HepG2 (cell line): ENCODE results near the gene MIB2. TPM values are rescaled to one million over a fixed set of nuclear protein-coding genes. Genes with fewer than 3 reads are reported as not detected.

Experiments used
- BHLHE40 ChIP-seq: IDR thresholded peaks from 2 replicates; pipeline ENCODE4 v1.6.1; 2011; ENCODE audit warnings: low read length, improper control_type of control experiment
- DMAP1 ChIP-seq: IDR thresholded peaks from 2 replicates; pipeline ENCODE4 v1.6.1; 2016
- HNRNPK ChIP-seq: fragments of 200-400 bp; formaldehyde crosslinking; IDR thresholded peaks from 2 replicates; pipeline ENCODE4 v1.6.1; 2018; ENCODE audit warnings: low read length, low read depth, moderate library complexity, mild to moderate bottlenecking; ENCODE audit not compliant: poor library complexity, severe bottlenecking
- HOMEZ ChIP-seq: IDR thresholded peaks from 2 replicates; pipeline ENCODE4 v1.6.1; 2016; ENCODE audit warnings: low read depth
- NFRKB ChIP-seq: fragments of 450-650 bp; IDR thresholded peaks from 2 replicates; pipeline ENCODE4 v1.6.1; 2017
- NR0B2 ChIP-seq: sonication (generic); formaldehyde crosslinking; IDR thresholded peaks from 2 replicates; pipeline ENCODE4 v1.4.0; 2020; ENCODE audit warnings: mild to moderate bottlenecking, missing genetic modification reagents
- NR2F1 ChIP-seq, 2 experiments: fragments of 450-650 bp in 1 of 2; formaldehyde crosslinking in 1 of 2; IDR thresholded peaks; 2 replicates each; pipeline versions ENCODE4 v1.5.0 to v1.6.1; 2016 to 2020; ENCODE audit warnings: mild to moderate bottlenecking in 1 of 2, missing compliant biosample characterization in 1 of 2, missing genetic modification reagents in 1 of 2, moderate library complexity in 1 of 2
- NR2F6 ChIP-seq, 2 experiments: IDR thresholded peaks; 2 replicates each; pipeline ENCODE4 v1.6.1; 2016; ENCODE audit warnings: antibody characterized with exemption in 1 of 2, mild to moderate bottlenecking in 1 of 2
- REPIN1 ChIP-seq: sonication (generic); formaldehyde crosslinking; IDR thresholded peaks from 2 replicates; pipeline ENCODE4 v1.8.0; 2022; ENCODE audit warnings: missing genetic modification reagents, low read depth, mild to moderate bottlenecking, borderline replicate concordance
- TAF1 ChIP-seq: sonication (generic); formaldehyde crosslinking; IDR thresholded peaks from 2 replicates; pipeline ENCODE4 v1.4.0; 2020; ENCODE audit warnings: missing genetic modification reagents
- TIGD3 ChIP-seq: sonication (generic); formaldehyde crosslinking; IDR thresholded peaks from 2 replicates; pipeline ENCODE4 v1.5.1; 2020; ENCODE audit warnings: mild to moderate bottlenecking, missing genetic modification reagents, borderline replicate concordance
- TSC22D2 ChIP-seq: sonication (generic); formaldehyde crosslinking; IDR thresholded peaks from 2 replicates; pipeline ENCODE4 v1.5.1; 2020; ENCODE audit warnings: missing genetic modification reagents, mild to moderate bottlenecking, borderline replicate concordance
- ZFP62 ChIP-seq: sonication (generic); formaldehyde crosslinking; IDR thresholded peaks from 2 replicates; pipeline ENCODE4 v1.4.0; 2020; ENCODE audit warnings: missing genetic modification reagents
- ZNF121 ChIP-seq: sonication (generic); formaldehyde crosslinking; IDR thresholded peaks from 2 replicates; pipeline ENCODE4 v1.5.0; 2020; ENCODE audit warnings: mild to moderate bottlenecking, missing genetic modification reagents
- ZNF160 ChIP-seq: sonication (generic); formaldehyde crosslinking; IDR thresholded peaks from 2 replicates; pipeline ENCODE4 v1.8.0; 2022; ENCODE audit warnings: mild to moderate bottlenecking, inconsistent platforms, missing genetic modification reagents
- ZNF407 ChIP-seq: sonication (generic); formaldehyde crosslinking; IDR thresholded peaks from one replicate; pipeline ENCODE4 v1.5.1; 2020; ENCODE audit warnings: mild to moderate bottlenecking, missing genetic modification reagents; ENCODE audit errors: not compliant biosample characterization
- ZNF44 ChIP-seq: sonication (generic); formaldehyde crosslinking; IDR thresholded peaks from 2 replicates; pipeline ENCODE4 v1.5.1; 2020; ENCODE audit warnings: mild to moderate bottlenecking, missing genetic modification reagents
- polyA plus RNA-seq, 8 experiments: library from polyadenylated mRNA; depleted of rRNA in 3 of 8; stranded (reverse) in 7 of 8; unstranded in 1 of 8; fragments of >200 nt; fragmentation: Illumina TruSeq in 4 of 8; extraction: Trizol in 4 of 8; gene quantifications; 2 replicates each; pipeline versions ENCODE4 v1.2.1 to v1.2.3, GENCODE V29; 2011 to 2016; ENCODE audit warnings: low read depth in 4 of 8, missing spikeins in 1 of 8, mixed read lengths in 1 of 8; ENCODE audit not compliant: insufficient read depth in 1 of 8
- total RNA-seq, 5 experiments: library from RNA; depleted of rRNA; stranded (reverse); fragments of >200 nt; fragmentation: Illumina TruSeq; extraction: Trizol; gene quantifications; 2 replicates each; pipeline ENCODE4 v1.2.3, GENCODE V29; 2016; ENCODE audit warnings: low read depth in 1 of 5

MIB2 gene
- total and polyA plus RNA-seq, 2 of the 13 experiments (the other 11 are each of a cell fraction or from before 2014, with no cell fraction given), result 19.9 to 30.4 TPM

GRCh38 chr1:1678581-1679380, 63.5 kb downstream of the MIB2 start (continued):
- TF ChIP-seq ZNF407 (CRISPR knock-in tag) (no peak), NR0B2 (CRISPR knock-in tag) (peak; percentile 69; the same call in 1 of the 2 replicates), ZFP62 (CRISPR knock-in tag) (no peak), TIGD3 (CRISPR knock-in tag) (no peak), BHLHE40 (0 out of 2 replicates have a peak, but pooled peaks have one; percentile 4), DMAP1 (CRISPR knock-in tag) (peak; percentile 81), NFRKB (no peak), TSC22D2 (CRISPR knock-in tag) (no peak; the same call in 1 of the 2 replicates), NR2F1 (CRISPR knock-in tag; IDR thresholded peaks at IDR 0.05) (peak; percentile 97 to 98), HNRNPK (no peak), ZNF121 (CRISPR knock-in tag) (0 out of 2 replicates have a peak, but pooled peaks have one; percentile 16), REPIN1 (CRISPR knock-in tag) (0 out of 2 replicates have a peak, but pooled peaks have one; percentile 71), HOMEZ (CRISPR knock-in tag) (0 out of 2 replicates have a peak, but pooled peaks have one; percentile 27), ZNF160 (CRISPR knock-in tag) (peak; percentile 41; the same call in 1 of the 2 replicates), TAF1 (CRISPR knock-in tag) (peak; percentile 29; the same call in 1 of the 2 replicates), ZNF44 (CRISPR knock-in tag) (no peak), NR2F6 (IDR thresholded peaks at IDR 0.05) (peak; percentile 97), NR2F6 (CRISPR knock-in tag; IDR thresholded peaks at IDR 0.05) (peak; percentile 99)
